Suppressor macrophage treated with lipopolysaccharide for 1 hour (primary cell): ENCODE results near the gene MPST.
"Not testable (repeated sequence)": the region's sequence is repeated elsewhere in the genome, so short reads cannot be mapped to it uniquely, and the experiment has no call there.

Experiments
- DNase-seq, 3 donors: peaks; one replicate each; pipeline ENCODE4 v3.0.0-alpha.2; 2020 to 2022

Gene MPST

GRCh38 chr22:37062702-37063381 is 43.3 kb downstream of the MPST start:
- no peak for DNase-seq

- DNase-seq = no peak
Measured at GRCh38 chr22:37063431-37064420, 44.2 kb downstream of the MPST start.

GRCh38 chr22:37064553-37064952 is 45.0 kb downstream of the MPST start:
- no peak for DNase-seq

GRCh38 chr22:37065180-37065579 is 45.6 kb downstream of the MPST start:
- DNase-seq = no peak

DNA sequence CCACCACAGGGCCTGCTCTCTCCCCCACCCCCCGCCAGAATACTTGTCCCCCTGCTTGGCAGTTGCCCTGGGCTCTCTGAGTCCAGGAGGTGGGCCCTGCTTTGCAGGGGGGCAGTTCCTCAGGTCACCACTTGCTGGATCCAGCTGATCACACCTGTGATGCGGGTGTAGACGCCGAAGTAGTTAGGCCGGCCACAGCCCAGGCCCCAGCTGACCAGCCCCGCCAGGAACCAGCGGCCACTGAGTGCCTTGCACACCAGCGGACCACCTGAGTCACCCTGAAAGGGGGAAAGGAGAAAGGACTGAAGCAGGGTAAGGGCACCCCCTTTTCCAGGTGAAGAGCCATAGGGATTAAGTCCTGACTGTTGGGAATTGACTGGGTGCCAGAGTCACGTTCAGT is 46.4 kb downstream of the MPST start:
- DNase-seq = no peak

DNA sequence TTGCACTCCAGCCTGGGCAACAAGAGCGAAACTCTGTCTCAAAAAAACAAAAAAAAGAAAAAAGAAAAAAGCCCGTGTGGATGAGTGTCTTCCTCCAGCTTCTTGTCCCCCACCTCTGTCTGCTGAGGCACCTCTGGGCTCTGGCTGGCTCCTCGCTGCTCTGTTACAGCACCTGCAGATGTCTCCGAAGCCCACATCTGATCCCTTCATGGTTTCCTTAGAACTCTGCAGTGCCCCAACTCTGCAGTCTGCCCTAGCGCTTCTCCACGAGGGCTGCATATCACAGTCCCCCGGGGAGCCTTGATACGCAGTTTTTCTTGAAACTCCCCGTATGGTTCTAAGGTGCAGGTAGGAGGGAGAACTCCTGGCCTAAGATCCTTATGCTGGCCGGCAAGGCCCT is 47.9 kb downstream of the MPST start:
- no peak for DNase-seq

- no peak for DNase-seq
Measured at GRCh38 chr22:37068859-37069258, 49.3 kb downstream of the MPST start.

DNA sequence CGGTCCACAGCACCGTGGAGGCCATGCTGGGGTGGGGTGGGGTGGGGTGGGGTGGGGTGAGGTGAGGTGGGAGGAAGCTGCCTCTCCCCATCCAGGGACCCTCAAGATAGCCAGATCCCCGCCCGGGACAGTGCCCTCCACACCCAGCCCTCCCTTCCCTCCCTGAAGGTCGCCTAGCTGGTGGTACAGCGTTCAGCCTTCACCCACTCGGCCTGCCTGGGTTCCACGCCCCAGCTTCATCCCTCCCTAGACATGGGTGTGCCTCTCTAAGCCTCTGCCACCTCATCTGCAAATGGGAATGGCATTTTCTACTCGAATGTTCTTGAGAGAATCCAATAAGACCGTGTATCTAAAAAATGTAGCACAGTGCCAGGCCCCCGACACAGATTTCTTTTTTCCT is 49.8 kb downstream of the MPST start:
- DNase-seq = no peak

DNA sequence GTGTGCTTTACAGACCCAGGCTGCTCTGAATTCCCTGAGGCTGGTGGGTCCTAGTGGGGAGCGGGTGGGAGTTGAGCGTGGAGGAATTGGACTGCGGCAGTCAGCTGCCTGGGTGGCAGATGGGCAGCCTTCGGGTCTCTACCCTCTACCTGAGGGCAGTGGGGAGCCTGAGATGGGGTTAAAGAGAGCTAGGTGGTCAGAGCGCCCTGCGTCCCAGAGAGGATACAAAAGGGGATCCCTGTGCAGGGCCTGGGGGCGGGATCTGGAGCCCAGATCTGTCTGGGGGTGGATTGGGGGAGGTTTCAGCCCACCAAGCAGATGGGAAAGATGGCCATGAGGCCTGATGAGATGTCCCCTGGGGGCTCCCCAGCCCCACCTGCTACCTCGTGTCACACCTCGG is 50.2 kb downstream of the MPST start:
- no peak for DNase-seq

DNA sequence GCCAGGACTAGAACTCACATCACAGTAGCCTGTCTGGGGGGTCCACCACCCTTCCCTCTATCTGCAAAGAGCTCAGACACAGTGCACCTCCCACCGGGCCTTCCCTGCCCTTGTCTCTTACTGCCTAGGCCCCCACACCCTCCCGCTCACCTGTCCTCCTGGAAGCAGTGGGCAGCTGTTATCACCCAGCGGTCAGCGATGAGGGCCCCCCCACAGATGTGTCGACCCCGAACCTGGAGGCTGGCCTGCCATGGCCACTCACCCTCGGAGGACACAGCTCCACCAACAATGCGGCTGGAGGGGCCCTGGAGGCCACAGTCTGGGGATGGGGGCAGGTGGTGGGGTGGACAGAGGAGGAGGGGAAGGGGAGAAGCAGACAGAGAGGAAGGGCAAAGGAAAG is 50.8 kb downstream of the MPST start:
- no peak for DNase-seq

- DNase-seq = no peak
Measured at GRCh38 chr22:37070744-37071143, 51.2 kb downstream of the MPST start.

DNA sequence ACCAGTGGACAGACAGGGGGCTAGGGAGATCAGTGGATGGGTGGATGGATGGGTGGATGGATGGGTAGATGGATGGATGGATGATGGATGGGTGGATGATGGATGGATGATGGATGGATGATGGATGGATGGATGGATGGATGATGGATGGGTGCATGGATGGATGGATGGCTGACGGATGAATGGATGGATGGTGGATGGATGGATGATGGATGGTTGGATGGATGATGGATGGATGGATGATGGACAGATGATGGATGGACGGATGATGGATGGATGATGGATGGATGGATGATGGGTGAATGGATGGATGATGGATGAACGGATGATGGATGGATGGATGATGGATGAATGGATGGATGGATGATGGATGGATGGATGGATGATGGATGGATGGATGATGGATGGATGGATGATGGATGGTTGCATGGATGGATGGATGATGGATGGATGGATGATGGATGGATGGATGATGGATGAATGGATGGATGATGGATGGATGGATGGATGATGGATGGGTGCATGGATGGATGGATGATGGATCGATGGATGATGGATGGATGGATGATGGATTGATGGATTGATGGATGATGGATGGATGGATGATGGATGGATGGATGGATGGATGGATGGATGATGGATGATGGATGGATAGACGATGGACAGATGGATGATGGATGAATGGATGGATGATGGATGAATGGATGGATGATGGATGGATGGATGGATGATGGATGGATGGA is 52.5 kb downstream of the MPST start:
- not testable (repeated sequence) for DNase-seq

- DNase-seq = no peak
Measured at GRCh38 chr22:37072673-37073072, 53.1 kb downstream of the MPST start.

- DNase-seq = no peak
Measured at GRCh38 chr22:37074537-37074936, 55.0 kb downstream of the MPST start.

GRCh38 chr22:37075046-37075445 is 55.5 kb downstream of the MPST start:
- peak; percentile 18 to 22 (median 21) for DNase-seq

- DNase-seq = no peak
Measured at GRCh38 chr22:37075822-37076433, 56.4 kb downstream of the MPST start.

DNA sequence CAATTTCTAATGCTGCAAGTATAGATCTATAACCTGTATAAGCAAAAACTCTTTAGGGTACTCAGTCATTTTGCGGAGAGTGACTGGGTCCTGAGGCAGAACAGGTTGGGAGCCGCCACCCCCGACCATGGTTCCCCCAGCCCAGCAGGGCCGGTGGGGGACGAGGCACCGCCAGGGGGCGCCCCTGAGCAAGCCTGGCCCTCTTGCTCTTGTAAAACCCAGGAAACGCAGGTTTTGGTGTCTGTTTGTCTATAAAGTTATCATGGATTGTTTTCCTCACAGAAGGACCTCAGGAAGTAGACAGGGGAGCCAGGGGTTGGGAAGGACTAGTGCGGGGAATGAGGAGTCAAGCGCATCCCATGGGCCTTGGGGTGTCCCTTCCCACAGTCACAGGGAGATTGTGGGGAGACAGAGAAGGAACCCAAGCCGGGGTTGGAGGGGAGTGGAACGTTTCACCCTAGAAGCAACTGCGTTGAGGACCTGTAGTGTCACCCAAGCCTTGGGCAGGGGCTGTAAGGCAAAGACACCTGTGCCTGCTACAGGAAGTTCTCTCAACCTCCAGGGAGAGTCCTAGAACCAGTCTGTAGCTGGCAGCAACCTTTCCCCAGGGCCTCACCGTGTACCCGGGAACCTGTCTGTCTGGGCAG is 58.4 kb downstream of the MPST start:
- peak; percentile 50 to 81 (median 68) for DNase-seq

DNA sequence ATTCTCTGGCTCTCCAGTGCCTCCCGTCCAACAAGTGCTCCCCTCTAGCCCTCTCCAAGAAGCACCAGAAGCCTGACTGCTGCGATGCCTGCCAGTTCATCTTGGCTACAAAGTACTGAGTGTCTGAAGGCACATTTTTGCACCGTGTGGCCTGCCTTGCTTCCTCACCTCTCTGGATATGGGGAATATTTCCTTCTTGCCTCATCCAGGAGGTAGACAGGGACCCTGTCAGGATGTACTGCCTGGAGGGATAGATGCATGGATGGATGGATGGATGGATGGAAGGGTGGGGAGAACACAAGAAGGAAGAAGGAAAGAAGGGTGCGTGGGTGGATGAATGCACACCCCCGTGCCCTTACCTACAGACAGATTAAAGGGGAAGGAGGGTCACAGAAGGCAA is 59.6 kb downstream of the MPST start:
- DNase-seq = no peak
